BLaER1 (cell line): Measurements from ENCODE around the gene TCTN2.

Experiments used
- H3K27ac ChIP-seq: shearing (Covaris generic); formaldehyde crosslinking; 2 replicates; pipeline ENCODE4 v1.8.1; 2022
- H3K27me3 ChIP-seq: shearing (Covaris generic); formaldehyde crosslinking; 2 replicates; pipeline ENCODE4 v1.8.1; 2022
- H3K36me3 ChIP-seq: shearing (Covaris generic); formaldehyde crosslinking; 2 replicates; pipeline ENCODE4 v1.8.1; 2022
- H3K4me1 ChIP-seq: shearing (Covaris generic); formaldehyde crosslinking; 2 replicates; pipeline ENCODE4 v1.8.1; 2022
- H3K4me2 ChIP-seq: shearing (Covaris generic); formaldehyde crosslinking; 2 replicates; pipeline ENCODE4 v1.8.1; 2022
- H3K4me3 ChIP-seq: shearing (Covaris generic); formaldehyde crosslinking; 2 replicates; pipeline ENCODE4 v1.8.1; 2022
- H3K9ac ChIP-seq: shearing (Covaris generic); formaldehyde crosslinking; 2 replicates; pipeline ENCODE4 v1.8.1; 2022
- H3K9me3 ChIP-seq: shearing (Covaris generic); formaldehyde crosslinking; 2 replicates; pipeline ENCODE4 v1.8.1; 2022
- H4K20me1 ChIP-seq: shearing (Covaris generic); formaldehyde crosslinking; 2 replicates; pipeline ENCODE4 v1.8.1; 2022
- Cebpa-rat ChIP-seq: shearing (Covaris generic); IDR thresholded peaks from 2 replicates; pipeline ENCODE4 v1.8.1; 2022

TCTN2 gene

DNA sequence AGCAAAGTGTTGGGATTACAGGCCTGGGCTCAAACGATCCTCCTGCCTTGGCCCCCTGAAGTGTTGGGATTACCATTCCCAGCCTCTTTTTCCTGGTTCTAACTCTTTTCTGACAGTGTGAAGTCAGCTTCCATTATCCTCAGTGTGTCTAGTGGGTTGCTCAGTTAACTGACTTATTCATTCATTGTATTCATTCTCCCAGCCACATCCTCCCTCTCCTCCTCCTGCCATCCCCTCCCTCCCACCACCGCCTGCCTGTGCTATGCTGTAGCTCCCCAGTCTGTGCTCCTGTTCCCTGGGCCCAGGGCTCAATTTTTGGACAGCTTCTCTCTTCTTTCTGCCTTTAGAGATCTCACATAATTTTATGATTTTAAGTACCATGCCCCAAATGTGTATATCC, 60.7 kb downstream of the TCTN2 start:
- TF ChIP-seq Cebpa-rat, result no peak
- no peaks in the 10 kb centered on the region for H3K27me3 ChIP-seq
- no peaks in the 10 kb centered on the region for H3K9me3 ChIP-seq
- H3K4me2 ChIP-seq, result no peak overlapping the region
- no peak overlapping the region for H3K27ac ChIP-seq
- no peaks in the 10 kb centered on the region for H4K20me1 ChIP-seq
- peaks cover 97% of the 10 kb centered on the region for H3K36me3 ChIP-seq
- no peaks in the 10 kb centered on the region for H3K4me1 ChIP-seq
- no peak overlapping the region for H3K9ac ChIP-seq
- no peak overlapping the region for H3K4me3 ChIP-seq

DNA sequence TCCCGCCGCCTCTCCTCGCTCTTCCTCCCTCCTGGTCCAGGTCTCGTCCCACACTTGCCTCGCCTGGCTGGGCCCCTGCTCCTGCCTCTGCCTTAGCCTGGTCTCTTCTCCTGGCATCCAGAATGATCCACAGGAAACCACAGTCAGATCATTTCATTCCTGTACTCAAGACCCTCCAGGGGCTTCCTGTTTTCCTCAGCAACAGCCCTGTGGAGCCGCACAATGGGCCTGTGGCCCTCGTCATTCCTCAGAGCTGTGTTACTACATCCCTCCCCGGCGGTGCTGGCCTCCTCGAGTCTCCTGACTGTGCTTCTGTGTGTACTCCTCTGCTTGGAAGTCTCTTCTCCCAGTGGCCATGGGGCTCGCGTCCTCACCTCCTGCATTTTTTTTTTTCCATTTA, 61.3 kb downstream of the TCTN2 start:
- peaks cover 97% of the 10 kb centered on the region for H3K36me3 ChIP-seq
- no peaks in the 10 kb centered on the region for H4K20me1 ChIP-seq
- H3K4me3 ChIP-seq, result no peak overlapping the region
- no peaks in the 10 kb centered on the region for H3K9me3 ChIP-seq
- H3K4me1 ChIP-seq, result no peaks in the 10 kb centered on the region
- H3K27ac ChIP-seq, result no peak overlapping the region
- no peak for TF ChIP-seq Cebpa-rat
- H3K27me3 ChIP-seq, result no peaks in the 10 kb centered on the region
- H3K4me2 ChIP-seq, result no peak overlapping the region
- no peak overlapping the region for H3K9ac ChIP-seq

DNA sequence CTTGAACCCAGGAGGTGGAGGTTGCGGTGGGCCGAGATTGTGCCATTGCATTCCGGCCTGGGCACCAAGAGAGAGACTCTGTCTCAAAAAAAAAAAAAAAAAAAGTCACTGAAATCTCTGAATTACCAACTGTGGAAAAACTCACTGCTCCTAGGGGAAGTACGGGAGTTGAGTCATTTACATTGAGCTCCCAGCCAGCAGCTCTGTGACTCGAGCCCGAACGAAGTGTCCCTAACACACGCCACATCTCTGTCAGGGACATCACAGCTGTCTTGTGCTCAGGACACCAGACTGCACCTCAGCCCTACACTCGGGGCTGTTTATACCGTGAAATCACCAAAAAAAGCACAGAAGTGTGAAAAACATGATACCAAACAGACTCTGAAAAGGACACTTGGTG, 62.3 kb downstream of the TCTN2 start:
- peaks cover 97% of the 10 kb centered on the region for H3K36me3 ChIP-seq
- no peaks in the 10 kb centered on the region for H3K9me3 ChIP-seq
- no peak overlapping the region for H3K27ac ChIP-seq
- no peak overlapping the region for H3K4me3 ChIP-seq
- no peak overlapping the region for H3K4me2 ChIP-seq
- no peaks in the 10 kb centered on the region for H3K27me3 ChIP-seq
- TF ChIP-seq Cebpa-rat, result no peak
- no peaks in the 10 kb centered on the region for H3K4me1 ChIP-seq
- H4K20me1 ChIP-seq, result no peaks in the 10 kb centered on the region
- H3K9ac ChIP-seq, result no peak overlapping the region

DNA sequence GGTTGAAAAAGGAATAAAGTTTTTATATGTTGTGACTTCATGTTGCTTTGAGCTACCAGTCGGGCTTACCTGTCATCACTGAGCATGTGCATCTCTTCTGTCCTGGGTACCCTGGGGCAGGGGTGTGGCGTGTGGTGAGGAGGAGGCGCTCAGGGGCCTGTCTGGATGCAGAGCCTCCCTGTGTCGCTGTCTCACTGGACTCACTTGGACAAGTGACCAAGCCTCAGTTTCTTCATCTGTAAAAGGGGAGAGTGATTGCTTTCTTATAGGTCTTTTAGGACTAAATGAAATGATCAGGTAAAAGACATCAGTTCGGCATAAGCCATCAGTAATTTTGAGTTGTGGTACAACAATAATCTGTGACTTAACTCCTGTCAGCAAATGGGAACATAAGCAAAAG, 63.4 kb downstream of the TCTN2 start:
- H4K20me1 ChIP-seq, result no peaks in the 10 kb centered on the region
- no peak overlapping the region for H3K9ac ChIP-seq
- H3K27ac ChIP-seq, result no peak overlapping the region
- no peak overlapping the region for H3K4me3 ChIP-seq
- H3K27me3 ChIP-seq, result no peaks in the 10 kb centered on the region
- no peaks in the 10 kb centered on the region for H3K9me3 ChIP-seq
- H3K4me1 ChIP-seq, result no peaks in the 10 kb centered on the region
- TF ChIP-seq Cebpa-rat, result no peak
- H3K36me3 ChIP-seq, result peaks cover 97% of the 10 kb centered on the region
- H3K4me2 ChIP-seq, result no peak overlapping the region

DNA sequence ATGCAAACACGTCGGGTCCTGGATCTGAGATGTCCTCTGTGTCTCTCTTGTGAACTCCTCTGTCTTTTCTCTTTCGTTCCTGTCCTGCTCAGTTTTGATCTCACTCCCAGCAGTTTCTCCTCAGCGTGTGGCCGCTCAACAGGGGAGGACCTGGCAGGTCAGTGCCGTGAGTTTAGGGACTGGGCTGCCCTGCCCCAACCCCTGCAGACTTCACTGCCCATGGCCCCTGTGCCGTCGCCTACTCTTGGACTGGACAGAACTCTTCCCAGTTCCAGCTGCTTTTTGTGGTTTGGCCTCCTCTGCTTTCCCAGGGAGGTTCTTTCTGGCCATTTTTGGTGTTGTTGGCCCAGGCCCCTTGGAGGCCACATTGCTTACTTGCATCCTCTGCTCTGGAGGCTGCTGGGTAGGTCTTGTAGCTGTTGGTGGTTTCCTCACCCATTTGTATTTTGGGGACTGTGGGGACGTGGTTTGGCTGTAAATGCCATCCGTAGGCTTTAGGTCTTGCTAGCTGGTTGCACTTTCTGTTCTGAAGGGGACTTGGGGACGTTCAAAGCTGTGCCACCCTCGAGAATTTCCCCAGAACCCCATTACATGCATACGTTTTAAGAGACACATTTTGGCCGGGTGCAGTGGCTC, 71.1 kb downstream of the TCTN2 start:
- H3K4me3 ChIP-seq, result no peak overlapping the region
- no peaks in the 10 kb centered on the region for H3K27me3 ChIP-seq
- H3K36me3 ChIP-seq, result peaks cover 94% of the 10 kb centered on the region
- peaks cover 15% of the 10 kb centered on the region for H3K4me1 ChIP-seq
- no peak overlapping the region for H3K9ac ChIP-seq
- 0 out of 2 replicates have a peak overlapping the region, but pooled peaks have one; percentile 31 for H3K27ac ChIP-seq
- no peak for TF ChIP-seq Cebpa-rat
- H3K4me2 ChIP-seq, result peak overlapping the region; percentile 6; the same call in 1 of the 2 replicates
- H4K20me1 ChIP-seq, result no peaks in the 10 kb centered on the region
- H3K9me3 ChIP-seq, result no peaks in the 10 kb centered on the region

DNA sequence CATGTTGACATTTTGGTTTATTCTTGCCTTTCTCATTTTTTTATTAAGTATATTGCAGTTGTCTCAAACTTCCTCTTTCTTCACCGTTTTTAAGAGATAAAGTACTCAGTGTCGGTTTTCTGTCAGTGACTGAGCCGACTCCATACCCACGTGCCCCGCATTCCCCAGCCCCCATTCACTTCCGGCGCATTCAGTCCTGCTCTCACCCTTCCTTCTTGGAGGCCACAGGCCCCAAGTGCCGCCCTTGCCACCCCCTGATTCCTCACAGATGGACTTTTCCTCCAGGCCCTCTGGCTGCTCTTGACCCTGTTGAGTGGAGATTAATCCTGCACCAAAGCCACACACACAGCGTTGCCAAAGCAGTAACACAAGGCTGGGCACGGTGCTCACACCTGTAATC, 72.1 kb downstream of the TCTN2 start:
- H3K9ac ChIP-seq, result no peak overlapping the region

DNA sequence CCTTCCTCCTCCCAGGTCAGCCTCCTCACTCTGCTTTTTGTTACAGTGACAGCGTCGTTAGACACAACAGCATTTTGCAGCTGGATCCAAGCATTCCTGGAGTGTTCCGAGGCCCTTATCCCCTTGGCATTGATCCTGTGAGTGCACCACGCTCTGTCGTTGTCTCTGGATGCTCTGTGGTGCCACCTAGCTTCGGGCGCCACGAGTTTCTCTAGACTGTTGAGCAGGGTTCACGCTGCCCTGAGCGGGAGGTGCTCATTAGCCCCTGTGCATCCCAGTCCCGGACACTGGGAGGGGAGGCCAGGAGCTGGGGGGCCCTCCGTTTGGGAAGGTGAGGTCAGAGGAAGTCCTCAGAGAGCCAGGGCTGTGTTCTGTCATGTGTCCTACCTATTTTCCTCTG, 73.9 kb downstream of the TCTN2 start:
- no peaks in the 10 kb centered on the region for H3K9me3 ChIP-seq

More for the DNA sequence above, 72.1 kb downstream of the TCTN2 start:
- no peaks in the 10 kb centered on the region for H3K9me3 ChIP-seq
- no peaks in the 10 kb centered on the region for H4K20me1 ChIP-seq
- peak overlapping the region; percentile 29; the same call in 1 of the 2 replicates for H3K27ac ChIP-seq
- H3K36me3 ChIP-seq, result peaks cover 92% of the 10 kb centered on the region
- TF ChIP-seq Cebpa-rat, result no peak
- peak overlapping the region; percentile 27; the same call in 1 of the 2 replicates for H3K4me2 ChIP-seq
- no peaks in the 10 kb centered on the region for H3K27me3 ChIP-seq
- H3K4me1 ChIP-seq, result peaks cover 18% of the 10 kb centered on the region
- no peak overlapping the region for H3K4me3 ChIP-seq

DNA sequence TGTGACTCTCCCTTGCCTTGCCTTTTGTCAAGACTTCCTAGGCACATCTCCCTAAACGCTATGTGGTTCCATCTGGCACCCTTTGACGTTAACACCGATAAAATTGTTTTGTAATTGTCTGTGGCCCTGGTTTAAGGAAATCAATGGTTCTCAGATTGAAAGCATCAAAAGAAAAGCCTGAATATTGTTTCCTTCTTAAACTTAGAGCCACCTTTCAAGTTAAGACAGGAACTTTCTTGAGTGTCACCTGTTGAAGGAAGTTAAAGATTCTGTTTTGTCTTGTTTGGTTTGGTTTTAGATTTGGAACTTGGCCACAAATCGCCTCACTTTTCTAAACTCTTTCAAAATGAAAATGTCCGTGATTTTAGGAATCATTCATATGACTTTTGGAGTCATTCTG, 76.4 kb downstream of the TCTN2 start:
- H4K20me1 ChIP-seq, result no peaks in the 10 kb centered on the region
- H3K9ac ChIP-seq, result no peak overlapping the region
- H3K4me1 ChIP-seq, result peaks cover 15% of the 10 kb centered on the region
- H3K4me2 ChIP-seq, result no peak overlapping the region
- H3K27me3 ChIP-seq, result no peaks in the 10 kb centered on the region
- H3K4me3 ChIP-seq, result no peak overlapping the region
- no peak overlapping the region for H3K27ac ChIP-seq
- no peak for TF ChIP-seq Cebpa-rat
- peaks cover 88% of the 10 kb centered on the region for H3K36me3 ChIP-seq
- no peaks in the 10 kb centered on the region for H3K9me3 ChIP-seq

More for the DNA sequence above, 73.9 kb downstream of the TCTN2 start:
- Histone ChIP-seq H3K4me1 (peaks cover 20% of the 10 kb centered on the region), H3K4me2 (no peak overlapping the region), H3K36me3 (peaks cover 88% of the 10 kb centered on the region), H3K27me3 (no peaks in the 10 kb centered on the region), H3K4me3 (no peak overlapping the region), H3K9ac (no peak overlapping the region), H4K20me1 (no peaks in the 10 kb centered on the region), H3K27ac (no peak overlapping the region)
- no peak for TF ChIP-seq Cebpa-rat

DNA sequence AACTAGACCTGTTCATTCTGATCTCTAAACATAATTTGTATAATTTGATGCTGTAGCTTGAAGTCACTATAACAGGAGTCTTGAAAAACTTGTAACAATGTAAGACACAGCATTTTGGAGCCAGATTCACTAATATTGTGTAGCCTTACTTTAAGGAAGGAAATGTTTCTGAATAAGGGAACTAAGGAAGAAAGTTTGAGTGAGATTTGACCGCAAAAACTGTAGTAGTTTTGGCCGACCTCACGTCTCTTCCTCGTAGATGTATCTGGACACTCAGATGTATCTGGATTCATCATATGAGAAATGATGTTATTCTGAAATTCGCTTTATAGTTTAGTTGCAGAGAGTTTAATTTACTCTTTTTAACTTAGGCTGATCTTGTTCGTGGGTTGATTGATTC, 77.2 kb downstream of the TCTN2 start:
- Histone ChIP-seq H3K9ac (no peak overlapping the region), H3K4me2 (no peak overlapping the region), H3K4me1 (peaks cover 6% of the 10 kb centered on the region; the same call in 1 of the 2 replicates), H3K9me3 (no peaks in the 10 kb centered on the region), H3K27ac (no peak overlapping the region), H3K36me3 (peaks cover 90% of the 10 kb centered on the region), H4K20me1 (no peaks in the 10 kb centered on the region), H3K27me3 (no peaks in the 10 kb centered on the region), H3K4me3 (no peak overlapping the region)
- TF ChIP-seq Cebpa-rat, result no peak

DNA sequence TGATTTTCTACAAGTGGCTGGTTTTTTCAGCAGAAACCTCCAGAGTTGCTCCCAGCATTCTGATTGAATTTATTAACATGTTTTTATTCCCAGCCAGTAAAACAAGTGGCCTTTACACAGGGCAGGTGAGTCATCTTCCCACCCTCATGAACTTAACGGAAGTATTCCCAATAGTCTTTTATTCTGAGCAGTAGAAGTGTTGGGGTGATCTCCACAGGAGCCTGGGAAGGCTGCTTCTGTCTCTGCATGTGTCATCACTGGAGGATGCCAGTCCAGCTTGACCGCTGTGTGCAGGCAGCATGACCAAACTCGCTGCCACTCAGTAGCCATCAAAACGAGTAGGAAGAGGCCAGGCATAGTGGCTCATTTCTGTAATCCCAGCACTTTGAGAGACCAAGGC, 77.7 kb downstream of the TCTN2 start:
- Histone ChIP-seq H3K4me2 (no peak overlapping the region), H3K36me3 (peaks cover 90% of the 10 kb centered on the region), H3K4me1 (peaks cover 5% of the 10 kb centered on the region; the same call in 1 of the 2 replicates)

More for the DNA sequence above, 77.7 kb downstream of the TCTN2 start:
- Histone ChIP-seq H3K9ac (no peak overlapping the region), H3K27me3 (no peaks in the 10 kb centered on the region), H4K20me1 (no peaks in the 10 kb centered on the region), H3K9me3 (no peaks in the 10 kb centered on the region), H3K27ac (no peak overlapping the region), H3K4me3 (no peak overlapping the region)
- no peak for TF ChIP-seq Cebpa-rat
